Measurements from ENCODE around the gene STK11. TPM values are rescaled to one million over a fixed set of nuclear protein-coding genes. Genes with fewer than 3 reads are reported as not detected.

STK11 gene
- total RNA-seq, 4 donors from 2014 or later: 60.2 to 83.4 (median 71.1) TPM

GRCh38 chr19:1277061-1277460 lies 71.5 kb downstream of the STK11 start:
- intact Hi-C loops (cut with DNase I): loop anchor here (2.0 to 5.0 kb wide), 2 partner anchors 78 to 130 kb away; partner anchors contain the start of gene DAZAP1
- TF ChIP-seq CTCF (IDR thresholded peaks at IDR 0.05): no peak
- H3K4me1 ChIP-seq: peaks cover 19 to 37% of the 10 kb centered on the region in 2 donors
- H3K27me3 ChIP-seq: no peaks in the 10 kb centered on the region
- WGBS, 2 donors: 95 to 97% methylated on average over 12 to 15 of the region's 15 CpGs
- no peak for DNase-seq
- H3K27ac ChIP-seq: no peak overlapping the region
- peaks cover 37 to 40% of the 10 kb centered on the region in 2 donors for H3K36me3 ChIP-seq
- no peaks in the 10 kb centered on the region for H3K9me3 ChIP-seq
- H3K4me3 ChIP-seq (replicated peaks in 1 of 3): no peak overlapping the region

Other genes starting within 250 kb of the STK11 start
- gene WDR18, start 221.4 kb upstream of the STK11 start, total RNA-seq: 10 to 100 TPM; 15.2 to 73.5 (median 46.8) TPM
- gene GRIN3B, start 205.4 kb upstream of the STK11 start, total RNA-seq: under 1 TPM in 1 of 4 donors, not detected in 3; 0.22 TPM
- gene TMEM259, start 184.7 kb upstream of the STK11 start, total RNA-seq: 100 to 1,000 TPM; 162 to 238 (median 192) TPM
- not detected for gene RNU6-2, start 184.3 kb upstream of the STK11 start, total RNA-seq
- 10 to 100 TPM; 60.7 to 88.2 (median 82.2) TPM for gene CNN2, start 179.2 kb upstream of the STK11 start, total RNA-seq
- 10 to 100 TPM; 15.5 to 58.7 (median 29.8) TPM for gene ABCA7, start 165.7 kb upstream of the STK11 start, total RNA-seq
- gene ARHGAP45, start 138.6 kb upstream of the STK11 start, total RNA-seq: 10 to 100 TPM; 11.5 to 19.8 (median 14.4) TPM
- gene POLR2E, start 110.4 kb upstream of the STK11 start, total RNA-seq: 100 to 1,000 TPM in 3 of 4 donors, 10 to 100 TPM in 1; 87.6 to 264 (median 163) TPM
- 100 to 1,000 TPM; 350 to 485 (median 414) TPM for gene GPX4, start 101.8 kb upstream of the STK11 start, total RNA-seq
- 10 to 100 TPM; 22.8 to 69.0 (median 25.5) TPM for gene SBNO2, start 31.5 kb upstream of the STK11 start, total RNA-seq
- 1 to 10 TPM in 3 of 4 donors, under 1 TPM in 1; 0.73 to 3.2 (median 1.5) TPM for gene CBARP, start 32.2 kb downstream of the STK11 start, total RNA-seq
- 100 to 1,000 TPM in 1 of 4 donors, 10 to 100 TPM in 3; 39.2 to 182 (median 83.0) TPM for gene ATP5F1D, start 36.0 kb downstream of the STK11 start, total RNA-seq
- 10 to 100 TPM; 16.2 to 89.2 (median 17.9) TPM for gene MIDN, start 42.8 kb downstream of the STK11 start, total RNA-seq
- gene CIRBP, start 63.6 kb downstream of the STK11 start, total RNA-seq: 1,000 to 10,000 TPM in 2 of 4 donors, 100 to 1,000 TPM in 2; 679 to 1,194 (median 893) TPM
- gene FAM174C, start 69.8 kb downstream of the STK11 start, total RNA-seq: 100 to 1,000 TPM in 1 of 4 donors, 10 to 100 TPM in 3; 50.8 to 114 (median 64.6) TPM
- gene EFNA2, start 80.1 kb downstream of the STK11 start, total RNA-seq: not detected
- 100 to 1,000 TPM in 2 of 4 donors, 10 to 100 TPM in 2; 75.2 to 185 (median 108) TPM for gene NDUFS7, start 178.1 kb downstream of the STK11 start, total RNA-seq
- 10 to 100 TPM; 22.2 to 39.5 (median 29.1) TPM for gene GAMT, start 195.8 kb downstream of the STK11 start, total RNA-seq
- 10 to 100 TPM; 34.4 to 77.3 (median 67.7) TPM for gene DAZAP1, start 201.8 kb downstream of the STK11 start, total RNA-seq
- gene RPS15, start 232.6 kb downstream of the STK11 start, total RNA-seq: 1,000 to 10,000 TPM; 1,760 to 2,977 (median 2,488) TPM
- under 1 TPM in 3 of 4 donors, not detected in 1; under 0.01 to 0.20 (median 0.08) TPM for gene APC2, start 244.3 kb downstream of the STK11 start, total RNA-seq

Data from thyroid gland (tissue), 4 donors.